ENCODE measurements around the gene ISLR.

- no peak for TF ChIP-seq CTCF (IDR thresholded peaks at IDR 0.05; ENCODE audit: poor library complexity)
- TF ChIP-seq EZH2phosphoT487 (IDR thresholded peaks at IDR 0.05; ENCODE audit: low read depth, severe bottlenecking, unreplicated experiment) = no peak
These were observed 38.1 kb downstream of the ISLR start for GRCh38 chr15:74211656-74212055.
